Loucy (cell line): Measurements from ENCODE around the gene PRMT2.

ENCODE experiments used
- EZH2phosphoT487 ChIP-seq: fragments of 200-600 bp; IDR thresholded peaks from 2 replicates; pipeline ENCODE4 v1.6.1; 2018; ENCODE audit warnings: antibody characterized with exemption, mild to moderate bottlenecking, moderate library complexity, borderline replicate concordance
- TF ChIP-seq, protein P1 (sequence below): fragments of 200-600 bp; sonication (generic); conservative IDR thresholded peaks from 2 replicates; pipeline ENCODE4 v1.5.1; 2014; ENCODE audit warnings: mild to moderate bottlenecking, antibody characterized with exemption, low read length

DNA sequence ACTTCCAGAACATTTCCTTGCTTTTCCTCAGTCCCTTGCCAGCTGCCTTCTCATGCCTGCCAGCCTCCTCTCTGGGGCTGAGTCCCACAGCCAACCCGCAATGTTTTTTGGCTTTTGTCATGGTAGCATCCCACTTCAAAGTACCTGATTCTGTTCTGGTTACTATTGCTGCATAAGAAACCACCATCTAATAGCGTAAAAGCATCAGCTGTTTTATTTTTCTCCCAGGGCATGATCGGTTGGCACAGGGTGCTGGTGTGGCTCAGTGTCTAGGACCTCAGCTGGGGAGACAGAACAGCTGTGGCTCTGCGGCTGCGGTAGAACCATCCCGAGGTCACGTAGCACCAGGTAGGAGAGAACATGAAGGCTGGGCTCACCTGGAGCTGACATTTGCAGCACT is 8.9 kb upstream of the PRMT2 start:
- TF ChIP-seq, protein P1, sequence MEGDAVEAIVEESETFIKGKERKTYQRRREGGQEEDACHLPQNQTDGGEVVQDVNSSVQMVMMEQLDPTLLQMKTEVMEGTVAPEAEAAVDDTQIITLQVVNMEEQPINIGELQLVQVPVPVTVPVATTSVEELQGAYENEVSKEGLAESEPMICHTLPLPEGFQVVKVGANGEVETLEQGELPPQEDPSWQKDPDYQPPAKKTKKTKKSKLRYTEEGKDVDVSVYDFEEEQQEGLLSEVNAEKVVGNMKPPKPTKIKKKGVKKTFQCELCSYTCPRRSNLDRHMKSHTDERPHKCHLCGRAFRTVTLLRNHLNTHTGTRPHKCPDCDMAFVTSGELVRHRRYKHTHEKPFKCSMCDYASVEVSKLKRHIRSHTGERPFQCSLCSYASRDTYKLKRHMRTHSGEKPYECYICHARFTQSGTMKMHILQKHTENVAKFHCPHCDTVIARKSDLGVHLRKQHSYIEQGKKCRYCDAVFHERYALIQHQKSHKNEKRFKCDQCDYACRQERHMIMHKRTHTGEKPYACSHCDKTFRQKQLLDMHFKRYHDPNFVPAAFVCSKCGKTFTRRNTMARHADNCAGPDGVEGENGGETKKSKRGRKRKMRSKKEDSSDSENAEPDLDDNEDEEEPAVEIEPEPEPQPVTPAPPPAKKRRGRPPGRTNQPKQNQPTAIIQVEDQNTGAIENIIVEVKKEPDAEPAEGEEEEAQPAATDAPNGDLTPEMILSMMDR, result no peak
- TF ChIP-seq EZH2phosphoT487, result no peak
